ENCODE measurements around the gene GJB1. TPM values are rescaled to one million over a fixed set of nuclear protein-coding genes. Genes with fewer than 3 reads are reported as not detected.

The GJB1 gene
- total RNA-seq, 2 experiments from 2014 or later = not detected

DNA sequence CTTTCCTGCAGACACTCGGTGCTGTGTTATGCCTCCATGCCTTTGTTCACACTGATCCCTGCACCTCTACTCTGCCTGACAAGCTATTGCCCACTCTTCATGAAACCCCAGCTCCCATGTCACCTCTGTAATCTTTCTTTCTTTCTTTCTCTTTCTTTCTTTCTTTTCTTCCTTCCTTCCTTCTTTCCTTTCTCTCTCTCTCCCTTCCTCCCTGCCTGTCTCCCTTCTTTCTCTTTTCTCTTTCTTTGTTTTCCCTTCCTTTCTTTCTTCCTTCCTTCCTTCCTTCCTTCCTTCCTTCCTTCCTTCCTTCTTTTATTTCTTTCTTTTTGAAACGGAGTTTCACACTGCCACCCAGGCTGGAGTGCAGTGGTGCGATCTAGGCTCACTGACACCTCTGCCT is 12.5 kb downstream of the GJB1 start:
- no peak overlapping the region for H3K4me3 ChIP-seq (ENCODE audit: low read depth, low read length, poor library complexity, severe bottlenecking)
- H3K36me3 ChIP-seq (ENCODE audit: insufficient read depth, low read length) = peaks cover 7% of the 10 kb centered on the region
- H4K20me1 ChIP-seq (ENCODE audit: insufficient read depth, low read length) = no peaks in the 10 kb centered on the region
- CTCF ChIA-PET (ENCODE audit: unreplicated experiment) = no interaction called here
- BruUV-seq (replicated peaks) = no TSS peak
- H3K9me3 ChIP-seq (ENCODE audit: low read length) = no peaks in the 10 kb centered on the region
- POLR2A ChIA-PET = no interaction called here
- no peak for DNase-seq (ENCODE audit: low spot score)
- no peak overlapping the region for H2AFZ ChIP-seq (ENCODE audit: low read length)
- no peak overlapping the region for H3K27ac ChIP-seq (ENCODE audit: low read depth, low read length, poor library complexity, severe bottlenecking)
- H3K79me2 ChIP-seq (ENCODE audit: insufficient read depth, low read depth, low read length) = no peaks in the 10 kb centered on the region
- H3K4me1 ChIP-seq (ENCODE audit: insufficient read depth, low read length, poor library complexity, severe bottlenecking) = no peaks in the 10 kb centered on the region
- intact Hi-C loops (cut with micrococcal nuclease; ENCODE audit: unreplicated experiment) = no loop called here
- no peak overlapping the region for H3K4me2 ChIP-seq (ENCODE audit: low read length)
- no peak for TF ChIP-seq EZH2phosphoT487 (IDR thresholded peaks at IDR 0.05; ENCODE audit: borderline replicate concordance, low read depth, low read length)
- TF ChIP-seq, protein P1, sequence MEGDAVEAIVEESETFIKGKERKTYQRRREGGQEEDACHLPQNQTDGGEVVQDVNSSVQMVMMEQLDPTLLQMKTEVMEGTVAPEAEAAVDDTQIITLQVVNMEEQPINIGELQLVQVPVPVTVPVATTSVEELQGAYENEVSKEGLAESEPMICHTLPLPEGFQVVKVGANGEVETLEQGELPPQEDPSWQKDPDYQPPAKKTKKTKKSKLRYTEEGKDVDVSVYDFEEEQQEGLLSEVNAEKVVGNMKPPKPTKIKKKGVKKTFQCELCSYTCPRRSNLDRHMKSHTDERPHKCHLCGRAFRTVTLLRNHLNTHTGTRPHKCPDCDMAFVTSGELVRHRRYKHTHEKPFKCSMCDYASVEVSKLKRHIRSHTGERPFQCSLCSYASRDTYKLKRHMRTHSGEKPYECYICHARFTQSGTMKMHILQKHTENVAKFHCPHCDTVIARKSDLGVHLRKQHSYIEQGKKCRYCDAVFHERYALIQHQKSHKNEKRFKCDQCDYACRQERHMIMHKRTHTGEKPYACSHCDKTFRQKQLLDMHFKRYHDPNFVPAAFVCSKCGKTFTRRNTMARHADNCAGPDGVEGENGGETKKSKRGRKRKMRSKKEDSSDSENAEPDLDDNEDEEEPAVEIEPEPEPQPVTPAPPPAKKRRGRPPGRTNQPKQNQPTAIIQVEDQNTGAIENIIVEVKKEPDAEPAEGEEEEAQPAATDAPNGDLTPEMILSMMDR (conservative IDR thresholded peaks at IDR 0.05; ENCODE audit: low read length) = no peak
- H3K9me2 ChIP-seq (ENCODE audit: insufficient read depth, low read length) = no peaks in the 10 kb centered on the region

DNA sequence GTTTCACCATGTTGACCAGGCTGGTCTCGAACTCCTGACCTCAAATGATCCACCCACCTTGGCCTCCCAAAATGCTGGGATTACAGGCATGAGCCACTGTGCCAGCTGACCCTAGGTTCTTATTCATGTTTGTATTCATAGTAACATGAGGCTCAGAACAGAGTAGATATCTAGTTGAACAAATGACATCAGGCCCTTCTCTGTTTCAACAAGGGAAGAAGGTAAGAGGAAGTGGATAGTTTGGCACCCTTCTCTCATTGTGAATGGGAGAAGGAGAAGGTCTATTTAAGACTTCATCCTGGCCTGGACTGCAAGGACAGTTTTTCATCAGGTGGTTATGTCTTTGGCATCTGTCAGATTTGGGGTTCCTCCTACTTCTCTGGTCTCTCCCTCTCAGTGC is 13.8 kb downstream of the GJB1 start:
- intact Hi-C loops (cut with micrococcal nuclease; ENCODE audit: unreplicated experiment) = no loop called here
- H4K20me1 ChIP-seq (ENCODE audit: insufficient read depth, low read length) = no peaks in the 10 kb centered on the region
- no peaks in the 10 kb centered on the region for H3K9me3 ChIP-seq (ENCODE audit: low read length)
- peaks cover 21% of the 10 kb centered on the region for H3K36me3 ChIP-seq (ENCODE audit: insufficient read depth, low read length)
- H3K79me2 ChIP-seq (ENCODE audit: insufficient read depth, low read depth, low read length) = no peaks in the 10 kb centered on the region
- CTCF ChIA-PET (ENCODE audit: unreplicated experiment) = no interaction called here
- POLR2A ChIA-PET = no interaction called here
- TF ChIP-seq, protein P1 (conservative IDR thresholded peaks at IDR 0.05; ENCODE audit: low read length) = no peak
- TF ChIP-seq EZH2phosphoT487 (IDR thresholded peaks at IDR 0.05; ENCODE audit: borderline replicate concordance, low read depth, low read length) = no peak
- no TSS peak for BruUV-seq (replicated peaks)
- no peaks in the 10 kb centered on the region for H3K4me1 ChIP-seq (ENCODE audit: insufficient read depth, low read length, poor library complexity, severe bottlenecking)
- H3K4me3 ChIP-seq (ENCODE audit: low read depth, low read length, poor library complexity, severe bottlenecking) = no peak overlapping the region
- no peak overlapping the region for H2AFZ ChIP-seq (ENCODE audit: low read length)
- no peaks in the 10 kb centered on the region for H3K9me2 ChIP-seq (ENCODE audit: insufficient read depth, low read length)
- no peak for DNase-seq (ENCODE audit: low spot score)
- no peak overlapping the region for H3K27ac ChIP-seq (ENCODE audit: low read depth, low read length, poor library complexity, severe bottlenecking)
- no peak overlapping the region for H3K4me2 ChIP-seq (ENCODE audit: low read length)

DNA sequence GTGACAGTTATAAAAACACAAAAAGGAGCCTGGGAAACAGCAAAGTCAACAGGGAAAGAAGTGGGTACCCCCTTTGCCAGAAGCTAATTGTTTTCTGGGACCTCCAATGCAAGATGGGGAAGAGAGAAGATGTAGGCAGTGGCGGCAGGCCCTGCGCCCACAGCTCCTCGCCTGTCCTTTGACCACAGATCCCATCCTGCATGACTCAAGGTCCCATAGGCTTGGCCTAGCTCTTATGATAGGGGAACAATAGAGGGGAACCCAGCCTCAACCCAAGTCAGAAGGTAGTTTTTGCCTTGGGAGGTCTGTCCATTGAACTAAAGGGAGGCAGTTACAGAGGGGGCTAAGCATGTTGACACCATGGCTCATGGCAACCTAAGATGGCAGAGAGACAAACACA is 16.8 kb downstream of the GJB1 start:
- TF ChIP-seq EZH2phosphoT487 (IDR thresholded peaks at IDR 0.05; ENCODE audit: borderline replicate concordance, low read depth, low read length) = no peak
- TF ChIP-seq, protein P1 (conservative IDR thresholded peaks at IDR 0.05; ENCODE audit: low read length) = no peak
- Histone ChIP-seq H3K79me2 (ENCODE audit: insufficient read depth, low read depth, low read length) (no peaks in the 10 kb centered on the region), H4K20me1 (ENCODE audit: insufficient read depth, low read length) (no peaks in the 10 kb centered on the region), H3K9me3 (ENCODE audit: low read length) (no peaks in the 10 kb centered on the region), H3K27ac (ENCODE audit: low read depth, low read length, poor library complexity, severe bottlenecking) (no peak overlapping the region), H2AFZ (ENCODE audit: low read length) (no peak overlapping the region), H3K4me3 (ENCODE audit: low read depth, low read length, poor library complexity, severe bottlenecking) (no peak overlapping the region), H3K36me3 (ENCODE audit: insufficient read depth, low read length) (peaks cover 47% of the 10 kb centered on the region), H3K9me2 (ENCODE audit: insufficient read depth, low read length) (no peaks in the 10 kb centered on the region), H3K4me1 (ENCODE audit: insufficient read depth, low read length, poor library complexity, severe bottlenecking) (no peaks in the 10 kb centered on the region), H3K4me2 (ENCODE audit: low read length) (no peak overlapping the region)
- intact Hi-C loops (cut with micrococcal nuclease; ENCODE audit: unreplicated experiment) = no loop called here
- CTCF ChIA-PET (ENCODE audit: unreplicated experiment) = no interaction called here
- no peak for DNase-seq (ENCODE audit: low spot score)
- POLR2A ChIA-PET = interaction anchor here (0.5 to 0.8 kb wide), 2 partner anchors 42 to 126 kb away, joined by 3 to 4 read pairs; partner anchors contain the start of gene TAF1
- TSS peak; percentile 85 for BruUV-seq (replicated peaks)
